ENCODE measurements around the gene ENAH.
A peak's percentile ranks its signal among the peaks of the same experiment; 100 is the strongest.

ENAH gene

GRCh38 chr1:225654277-225654597 is 1.3 kb upstream of the ENAH start:
- no peak overlapping the region for H3K4me3 ChIP-seq (ENCODE audit: low read depth, low read length)
- TF ChIP-seq CTCF (IDR thresholded peaks at IDR 0.05; ENCODE audit: control insufficient read depth, extremely low read depth, insufficient read depth): no peak
- no peak for DNase-seq (ENCODE audit: low read depth)

GRCh38 chr1:225653463-225654276 is 747 bp upstream of the ENAH start:
- DNase-seq (ENCODE audit: low read depth): no peak
- peak overlapping the region; percentile 41 for H3K4me3 ChIP-seq (ENCODE audit: low read depth, low read length)
- no peak for TF ChIP-seq CTCF (IDR thresholded peaks at IDR 0.05; ENCODE audit: control insufficient read depth, extremely low read depth, insufficient read depth)

GRCh38 chr1:225651872-225652728 is 823 bp downstream of the ENAH start:
- H3K4me3 ChIP-seq (ENCODE audit: low read depth, low read length): peak overlapping the region; percentile 96
- no peak for DNase-seq (ENCODE audit: low read depth)
- no peak for TF ChIP-seq CTCF (IDR thresholded peaks at IDR 0.05; ENCODE audit: control insufficient read depth, extremely low read depth, insufficient read depth)

- peak overlapping the region; percentile 96 for H3K4me3 ChIP-seq (ENCODE audit: low read depth, low read length)
- no peak for TF ChIP-seq CTCF (IDR thresholded peaks at IDR 0.05; ENCODE audit: control insufficient read depth, extremely low read depth, insufficient read depth)
- no peak for DNase-seq (ENCODE audit: low read depth)
Observed at GRCh38 chr1:225651376-225651871, 1.5 kb downstream of the ENAH start.

- no peak overlapping the region for H3K4me3 ChIP-seq (ENCODE audit: low read depth, low read length)
- no peak for DNase-seq (ENCODE audit: low read depth)
- no peak for TF ChIP-seq CTCF (IDR thresholded peaks at IDR 0.05; ENCODE audit: control insufficient read depth, extremely low read depth, insufficient read depth)
Observed at GRCh38 chr1:225650179-225650578, 2.7 kb downstream of the ENAH start.

GRCh38 chr1:225645194-225645895 is 7.6 kb downstream of the ENAH start:
- no peak for TF ChIP-seq CTCF (IDR thresholded peaks at IDR 0.05; ENCODE audit: control insufficient read depth, extremely low read depth, insufficient read depth)
- H3K4me3 ChIP-seq (ENCODE audit: low read depth, low read length): no peak overlapping the region
- no peak for DNase-seq (ENCODE audit: low read depth)

Measured in LNCaP clone FGC (cell line).